Chondrocyte (in vitro differentiated cells): ENCODE data around the gene PRKCH. TPM values are rescaled to one million over a fixed set of nuclear protein-coding genes. Genes with fewer than 3 reads are reported as not detected.
A peak's percentile ranks its signal among the peaks of the same experiment; 100 is the strongest.

Source experiments
- DNase-seq: peaks from one replicate; pipeline ENCODE4 v3.0.0; 2021; ENCODE audit warnings: mixed read lengths, low spot score
- H3K27ac Mint-ChIP-seq: one replicate; pipeline ENCODE4 v1.8.0; 2021; ENCODE audit warnings: mild to moderate bottlenecking, moderate library complexity, mixed read lengths; ENCODE audit not compliant: unreplicated experiment
- H3K27me3 Mint-ChIP-seq: 2 replicates; pipeline ENCODE4 v1.8.0; 2021; ENCODE audit warnings: low read depth, mixed read lengths
- H3K36me3 Mint-ChIP-seq: 2 replicates; pipeline ENCODE4 v1.8.0; 2021; ENCODE audit warnings: low read depth, mixed read lengths
- H3K4me1 Mint-ChIP-seq: 2 replicates; pipeline ENCODE4 v1.8.0; 2021; ENCODE audit warnings: low read depth, mild to moderate bottlenecking, mixed read lengths
- H3K4me3 Mint-ChIP-seq: one replicate; pipeline ENCODE4 v1.8.0; 2021; ENCODE audit warnings: mild to moderate bottlenecking, moderate library complexity, mixed read lengths; ENCODE audit not compliant: unreplicated experiment
- H3K9me3 Mint-ChIP-seq: 2 replicates; pipeline ENCODE4 v1.8.0; 2021; ENCODE audit warnings: low read depth, mixed read lengths
- CTCF ChIP-seq: fragments of 200-600 bp; sonication (generic); IDR thresholded peaks from 2 replicates; pipeline ENCODE4 v1.5.0; 2021; ENCODE audit warnings: antibody characterized with exemption, mild to moderate bottlenecking, moderate library complexity
- total RNA-seq: library from RNA; stranded (reverse); gene quantifications from 3 replicates; pipeline ENCODE4 v1.2.1, GENCODE V29; 2021

Gene PRKCH
- total RNA-seq, 1 donor from 2014 or later = 9.7 TPM

- Mint-ChIP-seq H3K27ac (no peak overlapping the region), H3K4me3 (no peak overlapping the region), H3K27me3 (no peaks in the 10 kb centered on the region), H3K9me3 (no peaks in the 10 kb centered on the region), H3K36me3 (no peaks in the 10 kb centered on the region), H3K4me1 (peaks cover 7% of the 10 kb centered on the region)
- DNase-seq = no peak
- no peak for TF ChIP-seq CTCF
Measured at GRCh38 chr14:61296151-61296550, 25.2 kb upstream of the PRKCH start.

- DNase-seq = no peak
- TF ChIP-seq CTCF = peak; percentile 89
Measured at GRCh38 chr14:61296719-61297502, 24.5 kb upstream of the PRKCH start.

GRCh38 chr14:61297581-61297980 lies 23.8 kb upstream of the PRKCH start:
- DNase-seq = no peak
- H3K27ac Mint-ChIP-seq = no peak overlapping the region
- H3K4me1 Mint-ChIP-seq = peaks cover 7% of the 10 kb centered on the region
- TF ChIP-seq CTCF = no peak
- no peak overlapping the region for H3K4me3 Mint-ChIP-seq
- H3K9me3 Mint-ChIP-seq = no peaks in the 10 kb centered on the region
- no peaks in the 10 kb centered on the region for H3K27me3 Mint-ChIP-seq
- H3K36me3 Mint-ChIP-seq = no peaks in the 10 kb centered on the region

More at GRCh38 chr14:61296719-61297502, 24.5 kb upstream of the PRKCH start:
- no peak overlapping the region for H3K4me3 Mint-ChIP-seq
- peak overlapping the region; percentile 49 for H3K27ac Mint-ChIP-seq
- peaks cover 7% of the 10 kb centered on the region for H3K4me1 Mint-ChIP-seq
- H3K9me3 Mint-ChIP-seq = no peaks in the 10 kb centered on the region
- H3K27me3 Mint-ChIP-seq = no peaks in the 10 kb centered on the region
- H3K36me3 Mint-ChIP-seq = no peaks in the 10 kb centered on the region

- H3K4me1 Mint-ChIP-seq = peaks cover 7% of the 10 kb centered on the region
- no peak overlapping the region for H3K27ac Mint-ChIP-seq
- no peaks in the 10 kb centered on the region for H3K27me3 Mint-ChIP-seq
- DNase-seq = no peak
- TF ChIP-seq CTCF = no peak
- H3K9me3 Mint-ChIP-seq = no peaks in the 10 kb centered on the region
- peaks cover 3% of the 10 kb centered on the region for H3K36me3 Mint-ChIP-seq
- no peak overlapping the region for H3K4me3 Mint-ChIP-seq
Measured at GRCh38 chr14:61298824-61299223, 22.6 kb upstream of the PRKCH start.

GRCh38 chr14:61300209-61300608 lies 21.2 kb upstream of the PRKCH start:
- no peaks in the 10 kb centered on the region for H3K9me3 Mint-ChIP-seq
- TF ChIP-seq CTCF = no peak
- DNase-seq = no peak
- H3K27ac Mint-ChIP-seq = no peak overlapping the region
- H3K4me3 Mint-ChIP-seq = no peak overlapping the region
- H3K4me1 Mint-ChIP-seq = peaks cover 7% of the 10 kb centered on the region
- peaks cover 6% of the 10 kb centered on the region for H3K36me3 Mint-ChIP-seq
- no peaks in the 10 kb centered on the region for H3K27me3 Mint-ChIP-seq
